NCI-H510A treated with DMSO at 0.1 percent for 48 hours (cell line): Measurements from ENCODE around the gene INTS1.
A peak's percentile ranks its signal among the peaks of the same experiment; 100 is the strongest.

Experiments used
- DNase-seq: peaks from one replicate; lab custom pipeline; 2025; lab: John Stamatoyannopoulos, UW

Gene INTS1

GRCh38 chr7:1508277-1508758, 4.1 kb upstream of the INTS1 start:
- no peak for DNase-seq

DNA sequence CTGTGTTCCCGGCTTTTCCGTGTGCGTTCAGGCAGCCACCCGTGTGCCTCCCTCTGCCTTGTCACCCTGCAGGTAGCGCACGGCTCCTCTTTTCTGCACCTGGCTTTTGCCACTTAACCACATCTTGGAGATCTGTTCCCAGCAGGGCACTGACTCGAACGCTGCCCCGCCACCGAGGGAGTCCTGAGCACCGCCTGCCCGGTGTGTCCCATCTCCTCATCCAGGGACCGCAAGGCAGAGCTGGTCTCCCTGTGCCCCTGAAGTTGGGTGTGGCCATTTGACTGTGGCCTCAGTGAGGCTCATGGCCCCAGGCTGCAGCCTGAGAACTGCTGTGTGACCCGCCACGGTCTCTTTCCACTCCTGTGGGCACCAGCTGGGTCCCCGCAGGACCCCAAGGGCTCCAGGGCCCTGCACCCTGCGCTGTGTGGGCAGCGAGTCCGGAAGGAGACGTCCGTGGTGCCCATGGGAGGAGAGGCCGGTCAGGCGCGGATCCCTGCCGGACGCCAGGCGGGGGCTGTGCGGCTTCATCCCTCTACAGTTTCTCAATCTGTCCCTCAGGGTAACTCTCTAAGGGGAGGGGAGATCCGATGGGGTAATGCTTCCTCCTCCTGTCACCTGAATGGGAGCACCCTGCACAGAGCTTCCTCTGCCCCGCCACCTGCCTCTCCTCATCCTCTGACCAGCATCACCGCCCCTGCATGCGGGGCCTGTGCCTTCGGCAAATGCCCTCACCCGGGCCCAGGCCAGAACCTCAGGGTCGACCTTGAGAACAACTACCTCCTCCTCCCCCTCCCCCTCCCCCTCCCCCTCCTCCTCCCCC, 1.8 kb upstream of the INTS1 start:
- DNase-seq: peak; percentile 77

- no peak for DNase-seq
These were observed 799 bp downstream of the INTS1 start for GRCh38 chr7:1503390-1503789.

DNA sequence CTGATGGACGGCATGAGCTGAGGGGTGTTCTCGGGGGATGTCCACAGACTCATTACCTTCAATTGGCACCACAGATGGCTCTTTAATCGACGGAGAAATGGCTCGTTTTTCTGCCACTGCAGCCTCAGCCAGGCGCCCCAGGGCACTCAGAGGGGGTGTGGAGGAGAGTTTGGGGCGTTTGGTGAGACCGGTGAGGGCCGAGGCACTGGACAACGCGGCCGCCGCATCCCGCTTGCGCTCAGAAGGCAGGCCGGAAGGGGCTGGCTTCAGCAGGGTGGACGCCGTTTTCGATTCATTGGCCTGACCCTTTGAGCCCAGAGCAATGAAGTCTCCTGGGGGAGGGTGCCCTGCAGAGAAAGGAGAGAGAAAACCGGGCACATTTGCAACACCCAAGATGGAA, 1.3 kb downstream of the INTS1 start:
- no peak for DNase-seq

GRCh38 chr7:1501487-1502270, 2.5 kb downstream of the INTS1 start:
- DNase-seq: no peak

GRCh38 chr7:1500064-1500807, 4.0 kb downstream of the INTS1 start:
- DNase-seq: no peak

- DNase-seq: no peak
These were observed 4.7 kb downstream of the INTS1 start for GRCh38 chr7:1499367-1500029.

- no peak for DNase-seq
These were observed 5.6 kb downstream of the INTS1 start for GRCh38 chr7:1498370-1499305.

DNA sequence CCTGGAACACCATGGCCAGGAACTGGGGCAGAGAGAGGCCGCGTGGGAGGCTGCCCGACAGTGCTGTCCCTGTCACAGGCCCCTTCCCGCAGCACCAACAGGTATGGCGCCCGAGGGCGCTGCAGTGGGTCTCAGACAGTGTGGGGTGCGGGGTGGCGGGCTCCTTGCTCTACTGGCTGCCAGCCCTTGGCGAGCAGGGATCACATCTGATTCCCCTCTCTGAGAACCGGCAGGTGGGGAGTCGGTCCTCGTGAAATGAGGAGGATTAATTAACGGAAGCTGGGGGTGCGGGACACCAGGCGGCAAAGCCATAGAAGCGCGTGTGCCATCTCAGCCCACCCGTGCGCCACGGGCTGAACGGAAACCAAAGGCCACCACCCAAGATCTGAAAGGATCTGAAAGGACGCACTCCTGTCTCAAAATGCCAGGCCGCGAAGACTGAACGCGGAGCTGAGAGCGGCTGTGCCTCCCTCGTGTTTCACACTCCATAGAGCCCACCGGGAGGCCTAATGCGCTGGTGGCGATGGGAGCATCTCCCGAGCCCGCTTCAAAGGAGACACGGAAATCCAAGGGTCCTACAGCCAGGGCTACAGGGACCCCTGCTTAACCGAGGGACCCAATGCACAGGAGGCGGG, 6.8 kb downstream of the INTS1 start:
- no peak for DNase-seq

DNA sequence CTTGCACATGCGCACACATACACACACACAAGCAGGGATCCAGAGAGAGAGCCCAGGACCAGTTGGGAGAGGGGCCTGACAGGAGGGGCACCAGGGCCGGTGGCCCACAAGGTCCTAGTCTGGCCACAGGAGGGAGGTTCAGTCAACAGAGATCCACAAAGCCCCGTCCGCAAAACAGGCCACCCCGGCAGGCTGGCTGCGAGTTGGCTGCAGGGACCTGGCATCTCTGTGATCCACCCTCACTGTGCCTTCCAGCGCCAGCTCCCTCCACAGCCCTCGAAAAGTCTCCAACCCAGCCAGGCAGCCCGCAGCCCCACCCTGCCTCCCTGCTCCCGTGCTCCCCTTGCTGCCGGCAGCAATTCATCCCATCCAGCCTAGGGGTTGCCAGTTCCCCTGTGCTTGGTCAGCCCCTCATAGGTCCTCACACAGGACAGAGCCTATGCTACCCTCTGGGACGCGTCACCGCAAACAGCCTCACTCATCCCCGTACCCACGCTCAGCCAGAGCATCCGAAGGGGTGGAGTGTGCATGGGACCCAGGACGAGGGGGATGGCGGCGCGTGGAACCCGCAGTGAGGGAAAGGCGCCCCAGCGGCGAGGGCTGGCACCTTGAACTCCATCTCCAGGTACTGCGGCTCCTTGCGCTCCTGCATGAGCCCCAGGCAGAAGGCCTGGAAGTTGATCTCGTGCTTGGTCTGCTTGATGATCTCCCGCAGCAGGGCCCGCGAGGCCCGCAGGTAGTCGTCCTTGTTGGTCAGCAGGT, 7.5 kb downstream of the INTS1 start:
- DNase-seq: no peak

DNA sequence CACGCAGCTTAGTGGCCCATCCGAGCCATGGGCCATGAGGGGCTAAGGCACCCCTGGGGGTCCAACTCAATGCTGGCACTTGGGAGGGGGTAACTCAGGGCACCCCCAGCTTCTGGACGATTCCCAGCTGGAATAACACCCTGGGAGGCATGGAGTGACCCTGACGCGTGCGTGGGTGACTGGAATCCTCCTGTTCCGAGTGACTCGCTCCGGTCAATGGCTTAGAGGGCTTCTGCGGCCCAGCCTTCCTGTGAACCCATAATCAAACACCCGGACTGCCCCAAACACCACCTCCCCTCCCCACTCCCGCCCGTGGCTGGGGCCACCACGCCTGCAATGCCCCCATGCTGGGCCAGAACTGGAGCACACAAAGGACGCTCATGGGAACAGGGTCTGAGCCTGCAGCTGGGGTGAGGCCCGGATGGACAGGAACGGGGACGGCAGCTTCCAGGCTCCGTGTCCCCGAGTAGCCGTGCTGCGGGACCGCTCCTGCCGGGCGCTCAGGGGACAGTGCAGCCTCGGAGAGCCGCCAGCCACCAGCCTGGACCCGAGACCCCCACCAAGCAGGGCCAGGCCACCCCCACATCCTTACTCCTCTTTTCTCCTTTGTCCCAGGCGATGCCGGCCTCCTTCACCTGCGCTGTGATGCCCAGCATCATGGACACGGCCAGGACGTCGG, 8.5 kb downstream of the INTS1 start:
- no peak for DNase-seq

DNA sequence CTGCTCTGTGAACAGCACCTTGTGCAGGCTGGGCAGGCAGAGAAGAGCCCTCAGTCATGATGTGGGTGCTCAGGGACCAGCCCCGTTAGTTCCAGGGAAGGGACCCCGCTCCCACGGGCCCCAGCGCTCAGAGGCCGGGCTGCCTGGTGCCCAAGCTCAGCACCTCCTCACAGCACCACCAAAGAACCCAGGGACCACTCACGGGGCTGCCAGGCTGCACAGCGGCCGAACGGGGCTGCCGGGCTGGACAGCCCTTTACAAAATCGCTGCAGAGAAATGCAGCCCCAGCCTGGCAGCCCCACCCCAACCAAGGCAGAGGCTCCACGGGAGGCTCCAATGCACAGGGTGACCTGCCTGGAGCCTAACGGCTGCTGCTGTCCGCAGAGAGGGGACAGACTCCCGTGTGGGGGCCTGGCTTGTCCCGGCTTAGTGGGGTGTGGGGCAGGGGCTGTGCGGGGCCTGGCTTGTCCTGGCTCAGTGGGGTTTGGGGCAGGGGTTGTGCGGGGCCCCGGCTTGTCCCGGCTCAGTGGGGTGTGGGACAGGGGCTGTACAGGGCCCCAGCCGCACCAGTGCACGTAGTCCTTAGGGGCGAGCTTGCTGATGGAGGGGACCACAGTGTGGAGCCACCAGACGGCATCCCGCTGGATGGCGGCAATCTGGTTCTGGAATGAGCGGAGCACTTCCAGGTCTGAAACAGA, 9.2 kb downstream of the INTS1 start:
- no peak for DNase-seq

DNA sequence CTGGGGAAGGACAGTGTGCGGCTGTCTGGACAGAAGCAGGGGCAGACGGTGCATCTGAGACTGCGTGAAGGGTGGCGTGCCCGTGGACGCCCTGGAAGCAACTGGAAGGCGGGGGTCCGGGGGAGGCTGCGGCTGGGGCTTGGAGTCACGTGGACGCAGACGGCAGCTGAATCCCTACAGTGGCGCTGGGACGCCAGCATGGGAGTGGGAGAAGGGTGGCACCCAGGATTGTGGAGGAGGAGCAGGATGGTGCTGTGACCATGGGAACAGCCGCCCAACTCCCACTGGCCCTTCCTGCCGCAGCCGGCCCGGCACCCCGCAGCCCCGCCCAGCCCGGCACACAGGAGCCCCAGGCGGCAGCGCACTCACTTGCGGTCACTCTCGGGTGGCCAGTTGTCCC, 9.7 kb downstream of the INTS1 start:
- no peak for DNase-seq

DNA sequence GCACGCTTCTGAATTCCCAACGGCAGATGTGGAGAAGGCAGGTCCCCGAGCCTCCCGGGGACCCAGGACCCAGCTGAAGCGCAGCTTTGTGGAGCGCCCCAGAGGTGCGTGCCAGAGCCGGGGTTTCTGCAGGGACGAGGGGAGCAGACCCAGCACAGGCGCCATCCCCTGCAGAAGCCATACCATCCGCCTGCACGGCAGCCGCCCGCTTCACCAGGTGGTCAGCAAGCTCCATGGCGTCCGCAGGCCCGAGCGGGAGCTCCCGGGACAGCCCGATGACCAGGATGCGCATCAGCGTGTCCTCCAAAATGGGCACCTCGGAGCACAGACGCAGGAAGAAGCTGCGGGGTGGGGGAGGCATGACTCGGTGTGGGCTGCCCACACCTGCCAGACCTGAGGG, 10.6 kb downstream of the INTS1 start:
- no peak for DNase-seq

- no peak for DNase-seq
These were observed 11.1 kb downstream of the INTS1 start for GRCh38 chr7:1493129-1493528.

DNA sequence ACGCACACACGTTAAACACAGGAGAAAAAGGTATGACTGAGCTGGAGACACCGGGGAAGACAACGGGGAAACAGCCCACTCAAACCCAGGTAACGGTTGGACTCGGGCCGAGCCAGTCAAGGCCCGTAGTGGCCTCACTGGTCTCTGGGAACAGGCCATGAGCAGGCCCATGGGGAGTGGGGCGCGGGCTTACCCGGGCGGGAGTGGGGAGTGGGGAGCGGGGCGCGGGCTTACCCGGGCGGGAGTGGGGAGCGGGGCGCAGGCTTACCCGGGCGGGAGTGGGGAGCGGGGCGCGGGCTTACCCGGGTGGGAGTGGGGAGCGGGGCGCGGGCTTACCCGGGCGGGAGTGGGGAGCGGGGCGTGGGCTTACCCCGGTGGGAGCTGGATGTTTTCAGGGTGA, 11.5 kb downstream of the INTS1 start:
- DNase-seq: no peak

GRCh38 chr7:1492221-1492620, 12.0 kb downstream of the INTS1 start:
- DNase-seq: no peak

DNA sequence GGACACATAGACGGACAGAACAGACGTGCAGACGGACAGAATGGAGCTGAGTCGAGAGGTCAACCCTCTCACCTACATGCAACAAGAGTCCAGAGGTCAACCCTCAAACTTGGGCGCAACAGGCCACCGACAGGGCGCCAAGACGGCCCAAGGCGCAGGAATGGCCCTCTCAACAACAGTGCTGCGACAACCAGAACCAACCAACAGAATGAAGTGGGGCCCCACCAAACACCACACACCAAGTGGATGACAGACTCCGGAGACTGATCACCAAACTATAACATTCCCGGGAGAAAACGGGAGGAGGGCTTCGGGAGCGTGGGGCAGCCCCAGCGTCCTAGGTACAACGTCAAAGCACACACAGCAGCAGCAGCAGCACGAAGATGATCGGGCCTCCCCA, 13.4 kb downstream of the INTS1 start:
- no peak for DNase-seq
